Tibial artery (tissue), 4 donors: ENCODE data around the gene SMURF1.

Experiments
- DNase-seq, 2 donors: peaks; one replicate each; pipeline ENCODE4 v3.0.0-alpha.2; 2019
- H3K27ac ChIP-seq, 2 donors: fragments of 200-600 bp; sonication (generic) in 1 of 2; 1 replicate in 1 of 2; 2 replicates in 1 of 2; pipeline ENCODE4 v1.5.1; 2018 to 2019; ENCODE audit warnings: mild to moderate bottlenecking in 1 of 2
- H3K27me3 ChIP-seq, 2 donors: fragments of 200-600 bp; sonication (generic) in 1 of 2; one replicate each; pipeline versions ENCODE4 v1.5.1 to v1.6.0; 2016 to 2019
- H3K36me3 ChIP-seq, 3 donors: fragments of 200-600 bp; sonication (generic) in 2 of 3; one replicate each; pipeline ENCODE4 v1.5.1; 2016 to 2019; ENCODE audit warnings: mild to moderate bottlenecking in 2 of 3
- H3K4me1 ChIP-seq, 4 donors: fragments of 200-600 bp; sonication (generic) in 2 of 4; 1 replicate in 3 of 4; 2 replicates in 1 of 4; pipeline ENCODE4 v1.5.1; 2016 to 2019
- H3K4me3 ChIP-seq, 2 donors: fragments of 200-600 bp; sonication (generic) in 1 of 2; 1 replicate in 1 of 2; 2 replicates in 1 of 2; pipeline ENCODE4 v1.5.1; 2018 to 2019; ENCODE audit warnings: mild to moderate bottlenecking in 2 of 2
- H3K9me3 ChIP-seq, 3 donors: fragments of 200-600 bp; sonication (generic) in 1 of 3; one replicate each; pipeline ENCODE4 v1.5.1; 2016 to 2019
- intact Hi-C: fragments of 100-400 bp; cut with DNase I; formaldehyde crosslinking; loops from one replicate; pipeline ENCODE4 v1.15.0; 2023; ENCODE audit warnings: low total_unique reads
- TF ChIP-seq, protein P1 (sequence below), 2 experiments: fragments of 200-600 bp in 1 of 2; fragments of 450-650 bp in 1 of 2; IDR thresholded peaks; one replicate each; pipeline ENCODE4 v1.5.1; 2017 to 2019; ENCODE audit warnings: antibody characterized with exemption in 2 of 2, mild to moderate bottlenecking in 1 of 2, moderate library complexity in 1 of 2

SMURF1 gene

DNA sequence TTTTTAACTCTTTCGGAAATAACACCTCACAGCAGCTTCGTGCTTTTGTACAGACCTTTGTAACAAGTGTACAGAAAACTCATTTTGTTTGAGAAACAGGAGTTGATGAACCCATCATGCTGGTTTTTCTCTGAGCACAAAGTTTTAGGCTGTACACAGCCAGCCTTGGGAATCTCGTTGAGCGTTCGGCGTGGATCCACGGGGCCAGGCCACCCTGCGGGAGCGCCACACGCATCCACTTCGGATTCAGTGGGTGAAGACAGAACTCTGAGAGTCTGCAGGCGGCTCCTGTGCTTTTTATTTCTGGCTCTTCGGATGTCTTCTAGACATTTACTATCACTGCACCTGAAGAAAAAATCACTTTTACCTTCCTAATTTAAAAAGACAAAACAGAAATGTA is 131.2 kb downstream of the SMURF1 start:
- peak in 1 of 2 donors; percentile 27 for DNase-seq
- Histone ChIP-seq H3K27me3 (no peaks in the 10 kb centered on the region), H3K4me3 (no peak overlapping the region), H3K36me3 (peaks cover 74 to 85% (median 83%) of the 10 kb centered on the region in 3 donors), H3K9me3 (no peaks in the 10 kb centered on the region), H3K4me1 (no peaks in the 10 kb centered on the region), H3K27ac (no peak overlapping the region)
- intact Hi-C loops = no loop called here
- TF ChIP-seq, protein P1, sequence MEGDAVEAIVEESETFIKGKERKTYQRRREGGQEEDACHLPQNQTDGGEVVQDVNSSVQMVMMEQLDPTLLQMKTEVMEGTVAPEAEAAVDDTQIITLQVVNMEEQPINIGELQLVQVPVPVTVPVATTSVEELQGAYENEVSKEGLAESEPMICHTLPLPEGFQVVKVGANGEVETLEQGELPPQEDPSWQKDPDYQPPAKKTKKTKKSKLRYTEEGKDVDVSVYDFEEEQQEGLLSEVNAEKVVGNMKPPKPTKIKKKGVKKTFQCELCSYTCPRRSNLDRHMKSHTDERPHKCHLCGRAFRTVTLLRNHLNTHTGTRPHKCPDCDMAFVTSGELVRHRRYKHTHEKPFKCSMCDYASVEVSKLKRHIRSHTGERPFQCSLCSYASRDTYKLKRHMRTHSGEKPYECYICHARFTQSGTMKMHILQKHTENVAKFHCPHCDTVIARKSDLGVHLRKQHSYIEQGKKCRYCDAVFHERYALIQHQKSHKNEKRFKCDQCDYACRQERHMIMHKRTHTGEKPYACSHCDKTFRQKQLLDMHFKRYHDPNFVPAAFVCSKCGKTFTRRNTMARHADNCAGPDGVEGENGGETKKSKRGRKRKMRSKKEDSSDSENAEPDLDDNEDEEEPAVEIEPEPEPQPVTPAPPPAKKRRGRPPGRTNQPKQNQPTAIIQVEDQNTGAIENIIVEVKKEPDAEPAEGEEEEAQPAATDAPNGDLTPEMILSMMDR (IDR thresholded peaks at IDR 0.05) = no peak

DNA sequence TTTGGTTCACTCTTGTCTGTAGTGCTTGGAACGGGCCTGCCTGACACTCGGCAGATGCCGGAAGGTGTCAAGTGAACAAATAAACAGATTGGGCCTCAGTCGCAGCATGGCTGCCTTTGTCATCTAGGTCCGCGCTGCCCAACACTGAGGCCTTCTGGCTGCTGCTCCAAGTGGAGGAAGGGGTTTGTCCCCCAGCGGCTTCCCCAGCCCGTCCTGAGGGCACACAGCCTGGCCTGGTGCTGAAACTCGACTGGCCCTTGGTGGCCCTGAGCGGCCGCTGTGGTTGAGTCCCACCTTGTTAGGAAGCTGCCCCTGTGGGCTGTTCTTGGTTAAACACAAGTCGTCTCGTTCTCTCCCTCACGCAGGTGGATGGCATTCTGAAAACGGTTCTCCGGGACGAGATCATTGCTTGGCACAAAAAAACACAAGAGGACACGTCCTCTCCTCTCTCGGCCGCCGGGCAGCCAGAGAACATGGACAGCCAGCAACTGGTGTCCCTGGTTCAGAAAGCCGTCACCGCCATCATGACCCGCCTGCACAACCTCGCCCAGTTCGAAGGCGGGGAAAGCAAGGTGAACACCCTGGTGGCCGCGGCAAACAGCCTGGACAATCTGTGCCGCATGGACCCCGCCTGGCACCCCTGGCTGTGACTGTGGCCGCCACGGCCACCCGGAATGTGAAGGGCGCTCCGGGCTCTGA is 132.1 kb downstream of the SMURF1 start:
- TF ChIP-seq, protein P1 (IDR thresholded peaks at IDR 0.05) = no peak
- peaks cover 80 to 93% (median 92%) of the 10 kb centered on the region in 3 donors for H3K36me3 ChIP-seq

DNA sequence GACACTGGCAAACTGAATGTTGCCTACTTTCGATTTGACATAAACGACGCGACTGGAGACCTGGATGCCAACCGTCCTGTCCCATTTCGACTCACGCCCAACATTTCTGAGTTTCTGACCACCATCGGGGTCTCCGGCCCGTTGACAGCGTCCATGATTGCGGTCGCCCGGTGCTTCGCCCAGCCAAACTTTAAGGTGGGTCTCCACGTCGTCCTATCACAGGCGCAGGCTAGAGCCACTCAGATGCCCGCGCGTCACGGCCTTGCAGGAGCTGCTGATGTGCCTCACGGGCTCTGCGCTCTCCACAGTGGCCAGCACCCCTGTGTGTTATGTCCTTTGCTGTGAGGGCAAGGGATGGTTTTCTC is 132.6 kb downstream of the SMURF1 start:
- Histone ChIP-seq H3K4me3 (no peak overlapping the region), H3K36me3 (peaks cover 86 to 99% (median 97%) of the 10 kb centered on the region in 3 donors), H3K4me1 (no peaks in the 10 kb centered on the region), H3K27me3 (no peaks in the 10 kb centered on the region), H3K27ac (no peak overlapping the region), H3K9me3 (no peaks in the 10 kb centered on the region)
- intact Hi-C loops = no loop called here
- peak in 1 of 2 donors; percentile 60 for DNase-seq
- TF ChIP-seq, protein P1 (IDR thresholded peaks at IDR 0.05) = no peak

More for the DNA sequence above, 132.1 kb downstream of the SMURF1 start:
- H3K9me3 ChIP-seq = no peaks in the 10 kb centered on the region
- DNase-seq = peak in 1 of 2 donors; percentile 62
- intact Hi-C loops = no loop called here
- no peak overlapping the region for H3K27ac ChIP-seq
- H3K4me1 ChIP-seq = no peaks in the 10 kb centered on the region
- no peak overlapping the region for H3K4me3 ChIP-seq
- no peaks in the 10 kb centered on the region for H3K27me3 ChIP-seq

- Histone ChIP-seq H3K36me3 (peaks cover 87 to 100% (median 100%) of the 10 kb centered on the region in 3 donors), H3K9me3 (no peaks in the 10 kb centered on the region), H3K27ac (no peak overlapping the region), H3K27me3 (no peaks in the 10 kb centered on the region), H3K4me1 (no peaks in the 10 kb centered on the region), H3K4me3 (no peak overlapping the region)
- TF ChIP-seq, protein P1 (IDR thresholded peaks at IDR 0.05) = no peak
- intact Hi-C loops = no loop called here
- peak in 1 of 2 donors; percentile 21 for DNase-seq
These were observed 133.6 kb downstream of the SMURF1 start for GRCh38 chr7:99010281-99010680.

DNA sequence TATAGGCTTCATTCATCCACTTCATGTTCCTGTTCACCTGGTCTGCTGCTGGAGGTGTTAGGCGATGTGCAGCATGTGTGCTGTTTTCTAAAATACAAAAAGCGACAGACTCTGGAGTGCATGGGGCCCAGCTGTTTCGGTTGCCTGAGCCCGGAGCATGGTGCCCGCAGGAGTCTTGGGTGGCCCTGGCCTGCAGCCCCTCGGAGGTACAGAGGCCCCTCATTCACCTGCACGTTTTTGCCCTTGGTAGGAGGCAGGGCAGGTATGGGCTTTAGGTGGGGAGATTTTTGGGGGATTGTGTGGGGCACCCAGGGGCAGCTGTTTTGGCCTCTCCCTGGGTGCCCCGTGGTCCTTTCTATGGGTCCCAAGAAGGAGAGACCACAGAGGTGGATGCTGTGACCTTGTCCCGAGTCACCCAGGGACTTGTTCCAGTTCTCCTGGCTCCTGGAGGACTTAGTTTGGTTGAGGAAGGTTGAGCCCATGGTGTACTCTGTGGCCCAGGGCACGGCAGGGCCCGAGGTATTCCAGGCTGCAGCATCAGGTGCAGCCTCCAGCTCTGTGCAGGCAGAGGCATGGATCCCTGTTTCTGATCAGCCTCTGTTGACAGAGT is 134.9 kb downstream of the SMURF1 start:
- Histone ChIP-seq H3K9me3 (no peaks in the 10 kb centered on the region), H3K27me3 (no peaks in the 10 kb centered on the region), H3K36me3 (peaks cover 82 to 100% (median 98%) of the 10 kb centered on the region in 3 donors), H3K4me3 (no peak overlapping the region), H3K27ac (no peak overlapping the region), H3K4me1 (no peaks in the 10 kb centered on the region)
- TF ChIP-seq, protein P1 (IDR thresholded peaks at IDR 0.05) = no peak
- DNase-seq = peak in 1 of 2 donors; percentile 45
- intact Hi-C loops = no loop called here
